Measurements from ENCODE around the gene PRCC. TPM values are rescaled to one million over a fixed set of nuclear protein-coding genes. Genes with fewer than 3 reads are reported as not detected.

Gene PRCC
- total and polyA plus RNA-seq, 2 of the 13 experiments (the other 11 are each of a cell fraction or from before 2014, with no cell fraction given) = 24.2 to 40.5 TPM

- TF ChIP-seq ZNF138 (CRISPR knock-in tag; IDR thresholded peaks at IDR 0.05; ENCODE audit: low read depth) (no peak), ZNF552 (CRISPR knock-in tag; IDR thresholded peaks at IDR 0.05; ENCODE audit: borderline replicate concordance) (peak; percentile 22; the same call in 1 of the 2 replicates), ZNF18 (CRISPR knock-in tag; IDR thresholded peaks at IDR 0.05; ENCODE audit: insufficient replicate concordance) (no peak), ZNF160 (CRISPR knock-in tag; IDR thresholded peaks at IDR 0.05) (no peak), ZNF879 (CRISPR knock-in tag; IDR thresholded peaks at IDR 0.05) (no peak), SOX6 (IDR thresholded peaks at IDR 0.05) (no peak), SOX6 (CRISPR knock-in tag; IDR thresholded peaks at IDR 0.05) (no peak), THYN1 (CRISPR knock-in tag; IDR thresholded peaks at IDR 0.05; ENCODE audit: borderline replicate concordance, low read depth) (no peak), MLX (CRISPR knock-in tag; IDR thresholded peaks at IDR 0.05) (no peak), LCORL (IDR thresholded peaks at IDR 0.05) (no peak), LCORL (CRISPR knock-in tag; IDR thresholded peaks at IDR 0.05) (peak; percentile 27; the same call in 1 of the 2 replicates), SALL2 (CRISPR knock-in tag; IDR thresholded peaks at IDR 0.05) (no peak), HCFC1 (IDR thresholded peaks at IDR 0.05; ENCODE audit: low read depth, low read length) (peak; percentile 72), TCF7 (IDR thresholded peaks at IDR 0.05; ENCODE audit: low read depth) (no peak), U2AF2 (IDR thresholded peaks at IDR 0.05; ENCODE audit: low read depth, low read length) (peak; percentile 83; the same call in 1 of the 2 replicates), NFE2 (CRISPR knock-in tag; IDR thresholded peaks at IDR 0.05) (no peak), ZNF343 (CRISPR knock-in tag; IDR thresholded peaks at IDR 0.05) (no peak), ZNF749 (CRISPR knock-in tag; IDR thresholded peaks at IDR 0.05; ENCODE audit: borderline replicate concordance) (no peak), JUND (CRISPR knock-in tag; IDR thresholded peaks at IDR 0.05) (peak; percentile 61; the same call in 1 of the 2 replicates), ELF3 (CRISPR knock-in tag; IDR thresholded peaks at IDR 0.05) (peak; percentile 34; the same call in 1 of the 2 replicates), ZNF629 (CRISPR knock-in tag; conservative IDR thresholded peaks at IDR 0.05) (no peak), ZNF746 (CRISPR knock-in tag; IDR thresholded peaks at IDR 0.05) (no peak), ZNF24 (IDR thresholded peaks at IDR 0.05) (no peak), ZNF564 (CRISPR knock-in tag; IDR thresholded peaks at IDR 0.05) (no peak), CBX1 (IDR thresholded peaks at IDR 0.05; ENCODE audit: low read depth) (no peak), NR2C2 (CRISPR knock-in tag; IDR thresholded peaks at IDR 0.05; ENCODE audit: borderline replicate concordance) (no peak)
- TF ChIP-seq, protein P1, sequence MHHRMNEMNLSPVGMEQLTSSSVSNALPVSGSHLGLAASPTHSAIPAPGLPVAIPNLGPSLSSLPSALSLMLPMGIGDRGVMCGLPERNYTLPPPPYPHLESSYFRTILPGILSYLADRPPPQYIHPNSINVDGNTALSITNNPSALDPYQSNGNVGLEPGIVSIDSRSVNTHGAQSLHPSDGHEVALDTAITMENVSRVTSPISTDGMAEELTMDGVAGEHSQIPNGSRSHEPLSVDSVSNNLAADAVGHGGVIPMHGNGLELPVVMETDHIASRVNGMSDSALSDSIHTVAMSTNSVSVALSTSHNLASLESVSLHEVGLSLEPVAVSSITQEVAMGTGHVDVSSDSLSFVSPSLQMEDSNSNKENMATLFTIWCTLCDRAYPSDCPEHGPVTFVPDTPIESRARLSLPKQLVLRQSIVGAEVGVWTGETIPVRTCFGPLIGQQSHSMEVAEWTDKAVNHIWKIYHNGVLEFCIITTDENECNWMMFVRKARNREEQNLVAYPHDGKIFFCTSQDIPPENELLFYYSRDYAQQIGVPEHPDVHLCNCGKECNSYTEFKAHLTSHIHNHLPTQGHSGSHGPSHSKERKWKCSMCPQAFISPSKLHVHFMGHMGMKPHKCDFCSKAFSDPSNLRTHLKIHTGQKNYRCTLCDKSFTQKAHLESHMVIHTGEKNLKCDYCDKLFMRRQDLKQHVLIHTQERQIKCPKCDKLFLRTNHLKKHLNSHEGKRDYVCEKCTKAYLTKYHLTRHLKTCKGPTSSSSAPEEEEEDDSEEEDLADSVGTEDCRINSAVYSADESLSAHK (CRISPR knock-in tag; IDR thresholded peaks at IDR 0.05; ENCODE audit: borderline replicate concordance) = no peak
These were observed 20.4 kb upstream of the PRCC start (continued) for GRCh38 chr1:156746728-156747631.
